DOHH2 (cell line): Measurements from ENCODE around the gene CFTR.

Experiments
- H3F3A ChIP-seq: fragments of 200-600 bp; sonication (generic), shearing (Covaris generic); 2 replicates; pipeline ENCODE4 v1.6.0; 2016; ENCODE audit warnings: antibody characterized with exemption, mild to moderate bottlenecking; ENCODE audit not compliant: control insufficient read depth, insufficient read depth
- H3K27ac ChIP-seq: fragments of 200-600 bp; sonication (generic); 2 replicates; pipeline ENCODE4 v1.5.1; 2014; ENCODE audit warnings: low read depth, mild to moderate bottlenecking, low read length, moderate library complexity
- H3K27me3 ChIP-seq: fragments of 200-600 bp; sonication (generic); 2 replicates; pipeline ENCODE4 v1.6.1; 2014; ENCODE audit warnings: mild to moderate bottlenecking, low read length, mixed read lengths; ENCODE audit not compliant: control insufficient read depth
- H3K36me3 ChIP-seq: fragments of 200-600 bp; sonication (generic); 2 replicates; pipeline ENCODE4 v1.6.1; 2014; ENCODE audit warnings: mild to moderate bottlenecking, low read length, moderate library complexity, mixed read lengths; ENCODE audit not compliant: control insufficient read depth
- H3K4me1 ChIP-seq: fragments of 200-600 bp; sonication (generic); 2 replicates; pipeline ENCODE4 v1.6.1; 2014; ENCODE audit warnings: mild to moderate bottlenecking, low read length, mixed read lengths; ENCODE audit not compliant: control insufficient read depth
- H3K4me2 ChIP-seq: fragments of 200-600 bp; sonication (generic); 2 replicates; pipeline ENCODE4 v1.6.0; 2014; ENCODE audit warnings: mild to moderate bottlenecking, low read length, moderate library complexity
- H3K4me3 ChIP-seq: fragments of 200-600 bp; sonication (generic); 2 replicates; pipeline ENCODE4 v1.5.1; 2014; ENCODE audit warnings: mild to moderate bottlenecking, low read length, mixed read lengths
- H3K79me2 ChIP-seq: fragments of 200-600 bp; sonication (generic); 2 replicates; pipeline ENCODE4 v1.6.1; 2014; ENCODE audit warnings: mild to moderate bottlenecking, low read length, mixed read lengths; ENCODE audit not compliant: control insufficient read depth
- H3K9me2 ChIP-seq: fragments of 200-600 bp; sonication (generic); replicated peaks from 2 replicates; pipeline ENCODE4 v1.6.1; 2014; ENCODE audit warnings: mild to moderate bottlenecking, low read length, mixed read lengths; ENCODE audit not compliant: control insufficient read depth
- H3K9me3 ChIP-seq: fragments of 200-600 bp; sonication (generic); 2 replicates; pipeline ENCODE4 v1.6.1; 2014; ENCODE audit warnings: antibody characterized with exemption, low read length, mixed read lengths; ENCODE audit not compliant: control insufficient read depth, insufficient read depth
- H4K20me1 ChIP-seq: fragments of 200-600 bp; sonication (generic); 2 replicates; pipeline ENCODE4 v1.6.0; 2014; ENCODE audit warnings: low read depth, mild to moderate bottlenecking, antibody characterized with exemption, low read length, moderate library complexity; ENCODE audit not compliant: control insufficient read depth, insufficient read depth
- EZH2phosphoT487 ChIP-seq: fragments of 200-600 bp; sonication (generic); IDR thresholded peaks from 2 replicates; pipeline ENCODE4 v1.6.1; 2017; ENCODE audit warnings: borderline replicate concordance, mild to moderate bottlenecking, antibody characterized with exemption, low read length, moderate library complexity, mixed read lengths
- TF ChIP-seq, protein P1 (sequence below): fragments of 200-600 bp; sonication (generic); IDR thresholded peaks from one replicate; pipeline ENCODE4 v1.5.1; 2014; ENCODE audit warnings: antibody characterized with exemption, mild to moderate bottlenecking, low read depth, low read length; ENCODE audit not compliant: poor library complexity, severe bottlenecking

Gene CFTR

GRCh38 chr7:117596134-117596533, 116.3 kb downstream of the CFTR start:
- Histone ChIP-seq H3K36me3 (no peaks in the 10 kb centered on the region), H3K9me2 (no peaks in the 10 kb centered on the region), H3K4me1 (no peaks in the 10 kb centered on the region), H4K20me1 (no peaks in the 10 kb centered on the region), H3K4me2 (no peak overlapping the region), H3K4me3 (no peak overlapping the region), H3K27ac (no peak overlapping the region), H3K27me3 (no peaks in the 10 kb centered on the region), H3K9me3 (no peaks in the 10 kb centered on the region), H3K79me2 (no peaks in the 10 kb centered on the region), H3F3A (no peaks in the 10 kb centered on the region)
- no peak for TF ChIP-seq EZH2phosphoT487
- TF ChIP-seq, protein P1, sequence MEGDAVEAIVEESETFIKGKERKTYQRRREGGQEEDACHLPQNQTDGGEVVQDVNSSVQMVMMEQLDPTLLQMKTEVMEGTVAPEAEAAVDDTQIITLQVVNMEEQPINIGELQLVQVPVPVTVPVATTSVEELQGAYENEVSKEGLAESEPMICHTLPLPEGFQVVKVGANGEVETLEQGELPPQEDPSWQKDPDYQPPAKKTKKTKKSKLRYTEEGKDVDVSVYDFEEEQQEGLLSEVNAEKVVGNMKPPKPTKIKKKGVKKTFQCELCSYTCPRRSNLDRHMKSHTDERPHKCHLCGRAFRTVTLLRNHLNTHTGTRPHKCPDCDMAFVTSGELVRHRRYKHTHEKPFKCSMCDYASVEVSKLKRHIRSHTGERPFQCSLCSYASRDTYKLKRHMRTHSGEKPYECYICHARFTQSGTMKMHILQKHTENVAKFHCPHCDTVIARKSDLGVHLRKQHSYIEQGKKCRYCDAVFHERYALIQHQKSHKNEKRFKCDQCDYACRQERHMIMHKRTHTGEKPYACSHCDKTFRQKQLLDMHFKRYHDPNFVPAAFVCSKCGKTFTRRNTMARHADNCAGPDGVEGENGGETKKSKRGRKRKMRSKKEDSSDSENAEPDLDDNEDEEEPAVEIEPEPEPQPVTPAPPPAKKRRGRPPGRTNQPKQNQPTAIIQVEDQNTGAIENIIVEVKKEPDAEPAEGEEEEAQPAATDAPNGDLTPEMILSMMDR, result no peak

DNA sequence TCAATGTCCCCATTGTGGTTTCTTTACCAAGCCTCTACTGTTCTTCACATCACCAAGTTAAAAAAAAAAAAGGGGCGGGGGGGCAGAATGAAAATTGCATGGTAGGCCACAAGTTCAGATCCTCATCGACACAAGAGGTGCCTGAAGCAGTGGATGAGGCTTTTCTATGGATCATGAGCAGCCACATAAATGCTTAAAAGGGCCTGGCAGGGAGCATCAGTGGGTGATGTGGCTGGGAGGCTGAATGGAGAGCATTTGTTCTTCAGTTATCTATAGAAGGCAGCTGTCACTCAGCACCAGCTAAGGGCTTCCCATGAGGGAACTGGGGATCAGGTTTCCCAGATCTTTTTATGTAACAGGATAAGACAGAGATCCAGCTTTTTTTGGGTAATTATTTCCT, 117.9 kb downstream of the CFTR start:
- Histone ChIP-seq H3K4me2 (no peak overlapping the region), H3K9me3 (no peaks in the 10 kb centered on the region), H3F3A (no peaks in the 10 kb centered on the region), H3K4me3 (no peak overlapping the region), H3K27me3 (no peaks in the 10 kb centered on the region), H4K20me1 (no peaks in the 10 kb centered on the region), H3K27ac (no peak overlapping the region), H3K9me2 (no peaks in the 10 kb centered on the region), H3K4me1 (no peaks in the 10 kb centered on the region), H3K79me2 (no peaks in the 10 kb centered on the region), H3K36me3 (no peaks in the 10 kb centered on the region)
- no peak for TF ChIP-seq EZH2phosphoT487
- TF ChIP-seq, protein P1, result no peak

- Histone ChIP-seq H3K9me2 (no peaks in the 10 kb centered on the region), H3K79me2 (no peaks in the 10 kb centered on the region), H3K4me3 (no peak overlapping the region), H3K27ac (no peak overlapping the region), H4K20me1 (no peaks in the 10 kb centered on the region), H3K4me1 (no peaks in the 10 kb centered on the region), H3K4me2 (no peak overlapping the region), H3K36me3 (no peaks in the 10 kb centered on the region), H3K9me3 (no peaks in the 10 kb centered on the region), H3F3A (no peaks in the 10 kb centered on the region), H3K27me3 (no peaks in the 10 kb centered on the region)
- TF ChIP-seq, protein P1, result no peak
- no peak for TF ChIP-seq EZH2phosphoT487
Measured at GRCh38 chr7:117600911-117601310, 121.1 kb downstream of the CFTR start.

DNA sequence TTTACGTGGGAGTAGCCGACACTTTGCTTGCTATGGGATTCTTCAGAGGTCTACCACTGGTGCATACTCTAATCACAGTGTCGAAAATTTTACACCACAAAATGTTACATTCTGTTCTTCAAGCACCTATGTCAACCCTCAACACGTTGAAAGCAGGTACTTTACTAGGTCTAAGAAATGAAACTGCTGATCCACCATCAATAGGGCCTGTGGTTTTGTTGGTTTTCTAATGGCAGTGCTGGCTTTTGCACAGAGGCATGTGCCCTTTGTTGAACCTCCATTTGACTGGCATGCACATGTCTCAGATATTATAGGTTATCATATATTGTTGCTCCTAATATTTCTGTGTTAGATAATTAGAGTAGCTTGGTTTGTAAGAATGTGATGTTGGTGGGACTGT, 123.8 kb downstream of the CFTR start:
- no peaks in the 10 kb centered on the region for H3K79me2 ChIP-seq
- H3F3A ChIP-seq, result no peaks in the 10 kb centered on the region
- H4K20me1 ChIP-seq, result no peaks in the 10 kb centered on the region
- no peaks in the 10 kb centered on the region for H3K9me3 ChIP-seq
- H3K4me2 ChIP-seq, result no peak overlapping the region
- no peaks in the 10 kb centered on the region for H3K36me3 ChIP-seq
- H3K27me3 ChIP-seq, result no peaks in the 10 kb centered on the region
- H3K27ac ChIP-seq, result no peak overlapping the region
- H3K4me3 ChIP-seq, result no peak overlapping the region
- no peaks in the 10 kb centered on the region for H3K9me2 ChIP-seq
- no peak for TF ChIP-seq EZH2phosphoT487
- TF ChIP-seq, protein P1, result no peak
- no peaks in the 10 kb centered on the region for H3K4me1 ChIP-seq
